ENCODE measurements around the gene COL20A1.
"Not testable (repeated sequence)": the region's sequence is repeated elsewhere in the genome, so short reads cannot be mapped to it uniquely, and the experiment has no call there.

COL20A1 gene

DNA sequence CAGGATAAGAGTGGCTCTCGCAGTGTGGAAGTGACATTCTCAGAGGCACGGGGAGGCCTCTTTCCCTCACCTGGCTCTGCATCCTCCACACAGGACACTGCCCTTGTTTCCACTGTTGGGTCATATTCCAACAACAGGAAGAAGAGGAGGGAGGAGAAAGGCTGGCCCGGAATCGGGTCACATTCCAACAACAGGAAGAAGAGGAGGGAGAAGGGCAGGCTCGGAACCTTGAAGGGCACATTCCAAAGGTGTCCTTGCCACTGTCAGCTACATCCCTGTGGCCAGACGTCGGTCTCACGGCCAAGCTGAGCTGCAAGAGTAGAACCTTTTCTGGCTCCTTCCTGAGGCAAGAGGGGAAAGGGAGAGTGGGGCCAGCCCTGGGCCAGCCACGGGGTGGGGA, 42.7 kb downstream of the COL20A1 start:
- DNase-seq, result no peak

DNA sequence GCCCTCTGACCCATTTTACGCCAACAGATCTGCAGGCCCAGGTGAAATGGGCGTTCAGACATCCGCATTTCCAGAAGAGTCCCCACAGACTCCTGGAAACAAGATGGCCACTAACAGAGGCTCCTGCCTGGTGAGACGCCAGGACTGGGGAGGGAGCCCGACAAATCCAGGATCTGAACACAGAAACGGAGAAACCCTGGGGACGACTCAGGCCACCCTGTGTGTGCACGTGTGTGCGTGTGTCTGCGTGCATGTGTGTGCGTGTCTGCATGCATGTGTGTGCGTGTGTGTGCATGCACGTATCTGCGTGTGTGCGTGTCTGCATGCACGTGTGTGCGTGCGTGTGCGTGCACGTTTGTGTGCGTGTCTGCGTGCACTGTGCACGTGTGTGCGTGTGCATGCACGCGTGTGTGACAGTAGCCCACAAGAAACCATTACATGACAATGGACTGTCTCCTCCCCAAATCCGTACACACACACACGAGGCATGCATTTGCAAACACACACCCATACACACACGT, 43.3 kb downstream of the COL20A1 start:
- DNase-seq, result no peak

DNA sequence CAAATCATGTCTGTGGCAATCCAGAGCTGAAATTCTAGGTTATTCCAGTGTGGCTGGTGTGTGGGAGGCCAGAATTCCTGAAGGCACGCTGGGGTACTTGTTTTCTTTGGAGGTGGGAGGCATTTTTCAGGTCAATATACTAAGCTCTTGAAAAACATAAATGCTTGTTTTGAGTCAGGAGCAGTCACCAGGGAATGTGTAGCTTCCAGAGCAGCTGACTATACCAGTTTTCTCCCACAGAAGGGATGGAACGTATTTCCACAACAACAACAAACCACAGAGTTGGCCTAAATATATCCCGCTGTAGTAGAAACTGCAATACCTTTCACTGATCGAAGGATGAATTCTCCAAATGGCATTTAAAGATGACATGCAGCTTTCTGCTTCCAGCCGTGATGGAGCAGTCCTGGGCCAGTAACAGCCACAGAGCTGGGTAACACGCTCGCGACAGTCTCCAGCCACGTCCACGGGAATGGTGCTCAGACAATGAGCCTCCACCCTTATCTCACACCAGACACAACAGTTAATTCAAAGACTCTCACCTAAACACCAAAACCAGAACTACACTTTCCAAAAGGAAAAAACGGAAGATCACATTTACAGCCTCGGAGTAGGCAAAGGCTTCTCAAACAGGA, 44.9 kb downstream of the COL20A1 start:
- DNase-seq, result no peak

DNA sequence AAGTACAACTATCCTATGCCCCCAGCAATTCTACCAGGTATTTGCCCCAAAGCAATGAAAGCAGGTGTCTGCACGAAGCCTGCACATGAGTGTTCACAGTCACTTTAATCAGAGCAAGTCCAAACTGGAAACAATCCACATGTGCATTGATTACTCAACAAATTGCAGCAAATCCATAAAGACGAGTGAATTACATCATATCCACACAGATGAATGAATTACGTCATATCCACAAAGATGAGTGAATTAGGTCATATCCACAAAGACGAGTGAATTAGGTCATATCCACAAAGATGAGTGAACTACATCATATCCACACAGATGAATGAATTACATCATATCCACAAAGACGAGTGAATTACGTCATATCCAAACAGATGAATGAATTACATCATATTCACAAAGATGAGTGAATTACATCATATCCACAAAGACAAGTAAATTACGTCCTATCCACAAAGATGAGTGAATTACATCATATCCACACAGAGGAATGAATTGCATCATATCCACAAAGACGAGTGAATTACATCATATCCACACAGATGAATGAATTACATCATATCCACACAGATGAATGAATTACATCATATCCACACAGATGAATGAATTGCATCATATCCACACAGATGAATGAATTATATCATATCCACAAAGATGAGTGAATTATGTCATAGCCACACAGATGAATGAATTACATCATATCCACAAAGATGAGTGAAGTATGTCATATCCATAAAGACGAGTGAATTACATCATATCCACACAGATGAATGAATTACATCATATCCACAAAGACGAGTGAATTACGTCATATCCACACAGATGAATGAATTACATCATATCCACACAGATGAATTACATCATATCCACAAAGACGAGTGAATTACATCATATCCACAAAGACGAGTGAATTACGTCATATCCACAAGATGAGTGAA, 46.4 kb downstream of the COL20A1 start:
- DNase-seq, result not testable (repeated sequence)

DNA sequence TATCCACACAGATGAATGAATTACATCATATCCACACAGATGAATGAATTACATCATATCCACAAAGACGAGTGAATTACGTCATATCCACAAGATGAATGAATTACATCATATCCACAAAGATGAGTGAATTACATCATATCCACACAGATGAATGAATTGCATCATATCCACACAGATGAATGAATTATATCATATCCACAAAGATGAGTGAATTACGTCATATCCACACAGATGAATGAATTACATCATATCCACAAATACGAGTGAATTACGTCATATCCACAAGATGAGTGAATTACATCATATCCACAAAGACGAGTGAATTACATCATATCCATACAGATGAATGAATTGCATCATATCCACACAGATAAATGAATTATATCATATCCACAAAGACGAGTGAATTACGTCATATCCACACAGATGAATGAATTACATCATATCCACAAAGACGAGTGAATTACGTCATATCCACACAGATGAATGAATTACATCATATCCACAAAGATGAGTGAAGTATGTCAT, 47.2 kb downstream of the COL20A1 start:
- DNase-seq, result peak; percentile 7

DNA sequence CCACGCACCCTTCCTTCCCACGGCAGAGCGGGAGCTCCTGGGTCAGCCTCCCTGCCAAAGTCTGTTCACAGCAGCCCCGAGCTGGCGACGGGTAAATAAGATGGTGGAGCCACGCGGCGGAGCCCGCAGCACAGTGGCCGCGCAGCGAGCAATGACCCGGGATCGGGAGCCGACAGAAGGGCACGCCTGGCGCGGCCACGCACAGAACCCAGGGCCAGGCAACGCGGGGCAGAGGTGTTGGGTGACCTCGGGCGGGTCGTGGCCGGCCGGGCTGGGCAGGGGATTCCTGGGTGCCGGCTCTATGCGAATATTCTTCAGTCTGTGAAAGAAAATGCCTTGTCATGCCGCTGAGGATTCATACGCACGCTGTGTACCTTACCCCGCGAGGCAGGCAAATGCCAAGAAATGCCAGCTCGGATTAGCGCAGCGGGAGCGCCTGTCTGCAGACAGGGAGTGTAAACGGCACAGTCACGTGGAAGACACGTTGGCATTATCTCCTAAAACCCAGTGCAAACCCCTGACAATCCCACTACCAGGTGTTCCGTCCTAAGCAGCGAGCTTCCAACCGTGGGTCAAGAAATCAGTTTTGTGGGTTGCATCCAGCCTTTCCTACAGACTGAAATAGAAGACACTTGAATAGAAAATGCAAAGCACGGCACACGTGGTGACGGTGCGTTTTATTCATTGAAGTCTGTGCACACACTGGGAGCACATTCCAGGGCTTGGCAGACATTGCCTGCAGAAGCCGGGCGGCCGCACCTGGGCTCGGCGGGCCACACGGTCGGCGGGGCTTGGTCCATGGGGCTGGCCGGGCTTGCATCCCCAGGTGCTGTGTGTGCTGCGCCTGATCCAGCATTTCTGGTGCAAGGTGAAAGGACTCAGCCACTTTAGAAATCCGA, 49.8 kb downstream of the COL20A1 start:
- DNase-seq, result no peak

DNA sequence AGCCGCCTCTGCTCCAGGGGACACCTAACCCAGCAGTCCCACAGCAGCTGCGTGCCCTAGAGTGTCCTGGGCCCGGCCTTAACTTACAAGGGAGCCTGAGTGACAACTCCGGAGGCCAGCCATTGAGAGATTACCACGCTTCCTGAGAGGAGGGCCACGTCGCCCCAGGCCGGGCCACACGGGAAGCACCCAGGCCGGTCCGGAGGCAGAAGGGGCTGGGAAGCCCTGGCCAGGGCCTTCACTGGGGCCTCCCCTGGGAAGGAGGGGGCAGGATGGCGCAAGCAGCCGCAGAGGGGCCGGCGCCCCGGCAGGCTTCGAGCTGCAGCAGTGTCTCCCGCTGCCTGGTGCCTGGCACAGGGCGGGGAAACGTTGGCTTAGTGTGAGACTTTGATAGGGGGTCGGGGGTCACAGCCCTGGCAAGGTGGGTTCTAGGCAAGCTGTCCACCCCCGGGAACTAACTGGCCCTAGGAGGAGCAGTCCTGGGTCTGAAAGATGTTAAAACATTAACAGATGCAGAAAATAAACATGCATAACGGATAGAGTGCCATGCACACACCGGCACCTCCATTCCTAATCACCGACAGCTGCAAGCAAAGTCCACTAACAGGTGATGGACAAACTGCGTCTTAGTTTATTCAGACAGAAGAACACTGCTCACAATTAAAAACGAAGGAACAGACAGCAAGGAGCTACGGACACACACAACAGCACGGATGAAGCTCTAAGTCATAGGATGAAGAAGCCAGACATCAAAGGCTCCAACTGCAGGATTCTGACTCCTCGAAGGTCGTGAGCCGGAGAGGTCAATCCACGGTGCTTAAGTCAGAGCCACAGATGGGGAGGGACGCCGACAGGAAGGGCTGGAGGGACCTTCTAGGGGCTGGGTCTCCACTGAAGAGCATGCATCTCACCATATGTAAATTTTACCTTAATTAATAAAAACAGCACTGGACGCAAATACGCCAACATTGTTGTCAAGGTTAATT, 50.8 kb downstream of the COL20A1 start:
- no peak for DNase-seq

DNA sequence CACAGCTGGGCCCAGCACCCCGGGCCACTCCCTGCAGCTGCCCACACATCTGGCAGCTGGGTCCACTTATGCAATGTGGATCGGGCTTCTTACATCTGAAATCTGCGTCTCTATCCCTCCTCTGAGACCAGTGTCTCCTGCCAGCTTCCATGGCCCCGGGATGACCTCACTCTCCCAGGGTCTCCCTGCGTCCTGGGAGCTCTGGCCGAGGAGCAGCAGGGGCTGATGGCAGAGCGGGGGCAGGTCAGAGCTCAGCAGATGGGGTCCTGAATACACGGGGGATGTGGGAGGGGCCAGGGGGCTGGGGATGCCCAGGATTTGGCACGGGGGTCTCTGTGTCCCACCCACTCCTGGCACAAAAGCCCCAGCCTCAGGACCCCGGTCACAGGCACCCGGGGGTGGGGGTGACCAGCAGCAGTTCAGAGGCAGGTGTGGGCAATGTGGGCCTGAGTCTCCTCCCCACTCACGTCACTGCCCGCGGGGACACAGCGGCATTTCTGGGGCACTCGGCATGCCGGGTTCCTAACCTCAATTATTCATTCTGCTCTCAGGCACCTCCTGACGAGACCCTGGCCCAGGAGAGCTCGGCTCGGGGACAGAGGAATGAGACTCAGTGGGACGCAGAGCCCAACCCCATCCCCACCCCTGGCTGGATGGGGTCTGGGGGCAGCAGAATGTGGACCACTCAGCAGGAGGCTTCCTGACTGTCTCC, 51.8 kb downstream of the COL20A1 start:
- DNase-seq, result no peak

DNA sequence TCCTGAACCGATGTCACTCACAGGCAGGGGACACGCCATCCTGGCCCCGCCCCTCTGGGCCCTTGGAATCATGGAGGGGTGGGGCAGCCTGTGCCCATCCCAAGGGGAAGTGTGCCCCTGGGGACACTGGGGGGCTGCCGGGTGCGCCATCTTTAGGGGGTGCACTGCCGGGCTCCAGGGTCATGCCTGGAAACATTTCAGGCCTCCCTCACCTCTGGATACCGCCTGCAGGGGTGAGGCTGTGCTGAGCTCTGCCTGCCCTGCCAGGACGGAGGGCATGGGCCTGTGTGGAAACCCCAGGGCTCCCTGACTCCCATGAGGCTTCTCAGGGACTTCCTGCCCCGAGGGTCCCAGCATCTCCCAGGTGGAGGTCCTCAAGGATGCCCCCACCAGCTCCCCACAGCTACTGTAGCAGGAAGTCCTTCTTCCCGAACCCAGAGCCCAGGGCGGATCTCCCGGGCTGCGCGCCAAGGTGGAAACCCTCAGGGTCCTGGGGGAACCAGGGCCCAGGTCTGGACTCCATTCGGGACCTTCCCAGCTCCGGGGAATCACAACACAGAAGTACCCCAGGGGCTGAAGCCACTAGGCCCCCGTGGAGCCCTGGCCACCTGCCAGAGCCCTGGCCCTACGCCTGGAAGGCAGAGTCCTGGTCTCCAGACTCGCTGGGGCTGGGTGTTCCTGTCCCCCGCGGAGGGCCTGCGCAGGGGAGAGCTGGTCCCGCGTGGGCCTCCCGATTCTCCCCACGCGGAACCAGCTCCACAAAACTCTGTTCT, 52.5 kb downstream of the COL20A1 start:
- DNase-seq, result no peak

DNA sequence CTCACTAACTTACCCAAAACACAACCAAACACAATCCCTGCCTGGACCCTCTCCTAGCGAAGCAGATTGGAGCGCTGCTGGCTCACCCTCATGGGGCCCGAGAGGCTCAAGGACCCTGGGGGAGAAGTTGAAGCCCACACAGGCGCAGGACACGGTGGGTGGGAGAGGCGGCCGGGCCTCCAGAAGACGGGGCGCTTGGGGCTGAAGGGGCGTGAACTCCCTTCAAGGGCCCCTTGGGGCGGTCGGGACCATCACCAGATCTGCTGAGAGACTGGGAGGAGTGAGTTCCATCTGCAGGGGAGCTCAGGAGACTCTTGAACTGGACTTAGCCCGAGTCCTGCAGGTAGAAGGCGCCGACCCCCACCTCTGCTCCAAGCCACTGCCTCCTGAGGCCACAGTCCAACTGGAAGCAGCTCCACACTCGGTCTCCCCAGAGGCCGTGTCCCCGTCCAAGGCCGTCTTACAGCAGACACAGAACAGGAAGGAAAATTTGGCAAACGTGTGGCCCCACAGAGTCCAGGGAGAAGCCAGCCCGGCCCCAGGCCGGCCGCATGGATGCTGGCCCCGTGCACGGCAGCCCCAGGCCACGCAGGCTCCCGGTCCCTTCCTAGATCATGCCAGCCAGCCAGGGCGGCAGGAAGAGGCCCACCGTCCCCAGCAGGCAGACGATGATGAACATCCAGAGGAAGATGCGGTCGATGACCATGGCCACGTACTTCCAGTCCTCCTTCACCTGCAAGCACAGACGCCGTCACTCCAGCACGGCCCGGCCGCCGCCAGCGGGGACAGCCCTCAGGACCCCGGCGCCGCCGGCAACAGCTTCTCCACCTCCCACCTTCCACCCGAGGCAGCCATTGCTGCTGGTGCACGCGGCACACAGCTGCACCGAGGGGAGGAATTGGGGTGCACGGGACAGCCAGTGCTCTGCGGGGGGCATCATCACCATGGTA, 53.4 kb downstream of the COL20A1 start:
- DNase-seq, result no peak

DNA sequence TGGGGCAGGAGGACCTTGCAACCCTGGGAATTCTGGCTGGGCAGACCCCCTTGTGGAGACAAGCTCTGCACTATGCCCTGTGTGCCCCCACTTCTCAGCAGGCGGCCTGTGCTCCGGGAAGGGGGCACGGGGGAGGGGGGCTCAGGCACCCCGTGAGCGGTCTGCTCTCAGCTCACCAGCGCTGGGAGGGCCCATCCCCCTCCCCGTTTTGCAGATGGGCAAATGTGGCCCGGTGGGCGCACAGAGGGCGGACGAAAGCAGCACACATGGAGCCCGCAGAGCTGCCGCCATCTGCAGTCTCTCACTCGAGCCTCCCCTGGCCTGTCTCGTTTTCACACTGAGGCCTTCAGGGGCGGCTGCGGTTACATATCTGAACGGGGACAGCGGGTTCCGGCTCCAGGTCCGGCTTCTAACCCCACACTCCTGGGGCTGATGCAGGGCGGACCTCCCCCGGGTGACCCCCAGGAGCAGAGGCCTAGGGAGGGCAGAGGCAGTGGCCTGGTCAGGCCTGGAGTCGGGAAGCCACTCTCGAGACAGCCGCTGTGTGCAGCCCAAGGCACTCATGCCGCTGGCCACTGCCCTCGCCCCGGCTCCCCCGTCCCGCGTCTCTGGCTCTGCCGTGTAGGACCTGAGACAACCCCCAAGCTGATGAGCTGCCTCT, 54.2 kb downstream of the COL20A1 start:
- DNase-seq, result no peak

DNA sequence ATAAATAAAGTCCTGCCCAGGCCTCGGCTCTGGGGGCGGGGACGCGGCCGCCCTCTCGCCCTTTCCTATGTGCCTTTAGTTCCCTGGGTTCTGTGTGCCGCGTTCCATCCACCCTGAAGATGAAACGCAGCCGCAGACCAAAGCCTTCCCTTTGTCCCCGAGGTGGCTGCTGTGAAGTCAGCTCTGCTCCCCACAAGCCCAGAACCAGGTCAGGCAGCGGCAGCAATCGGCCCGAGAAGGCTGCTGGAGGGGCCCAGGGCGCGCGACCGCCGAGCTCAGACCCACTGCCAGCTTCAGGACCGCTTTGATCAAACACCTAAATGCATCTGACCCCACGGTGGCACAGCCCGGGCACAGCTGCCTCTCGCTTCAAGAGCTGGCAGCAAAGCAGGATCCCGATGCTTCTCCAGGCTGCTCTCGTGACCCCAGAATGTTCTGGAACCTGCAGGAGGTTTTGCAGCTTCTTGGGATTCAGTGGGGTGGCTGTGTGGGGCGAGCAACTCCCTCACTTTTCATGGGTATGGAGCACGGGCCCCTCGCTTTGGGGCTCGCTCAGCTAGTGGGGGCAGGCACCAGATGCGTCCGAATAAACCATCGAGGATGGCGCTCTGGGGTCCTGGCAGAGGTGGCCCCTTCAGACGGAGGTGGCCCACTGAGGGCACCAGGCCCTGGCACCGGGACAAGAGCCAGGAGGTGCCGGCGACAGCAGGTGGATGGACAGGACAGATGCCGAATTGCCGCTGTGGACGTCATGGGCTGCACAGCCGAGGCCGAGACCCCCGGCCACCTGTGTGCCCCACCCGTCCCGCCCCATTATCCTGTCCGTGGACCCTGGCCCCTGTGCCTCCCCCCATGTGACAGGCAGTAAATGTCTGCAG, 55.2 kb downstream of the COL20A1 start:
- DNase-seq, result no peak

DNA sequence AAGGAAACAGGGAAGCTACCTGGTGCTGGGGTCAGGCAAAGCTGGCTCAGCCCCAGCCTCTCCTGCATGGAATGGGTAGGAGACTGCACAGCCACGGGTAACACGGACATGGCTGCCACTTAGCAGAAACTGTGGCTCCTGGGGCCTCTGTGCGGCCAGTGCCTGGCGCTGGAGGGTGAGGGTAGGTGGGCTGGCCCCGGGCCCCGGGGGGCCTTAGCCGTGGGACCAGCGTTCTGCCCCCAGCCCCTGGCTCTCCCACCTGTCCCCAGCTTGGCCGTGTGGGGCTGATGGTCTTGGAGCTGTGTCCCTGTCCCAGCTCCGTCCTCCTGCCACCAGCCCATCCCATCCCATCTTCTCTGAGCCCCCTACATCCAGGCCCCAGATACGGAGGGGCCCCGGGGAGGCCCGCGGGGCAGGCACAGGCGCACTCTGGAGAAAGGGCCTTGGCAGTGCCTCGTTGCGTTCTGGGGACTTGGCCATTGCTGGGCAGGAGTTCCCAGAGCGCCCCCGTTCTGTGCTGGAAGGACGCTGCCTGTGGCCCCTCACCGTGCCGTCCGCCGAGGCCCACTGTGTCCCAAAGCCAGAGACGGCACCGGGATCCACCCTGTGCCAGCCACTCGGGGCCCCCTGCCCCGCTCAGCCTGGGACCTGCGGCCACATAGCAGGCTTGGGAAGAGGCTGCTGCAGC, 56.0 kb downstream of the COL20A1 start:
- no peak for DNase-seq

DNA sequence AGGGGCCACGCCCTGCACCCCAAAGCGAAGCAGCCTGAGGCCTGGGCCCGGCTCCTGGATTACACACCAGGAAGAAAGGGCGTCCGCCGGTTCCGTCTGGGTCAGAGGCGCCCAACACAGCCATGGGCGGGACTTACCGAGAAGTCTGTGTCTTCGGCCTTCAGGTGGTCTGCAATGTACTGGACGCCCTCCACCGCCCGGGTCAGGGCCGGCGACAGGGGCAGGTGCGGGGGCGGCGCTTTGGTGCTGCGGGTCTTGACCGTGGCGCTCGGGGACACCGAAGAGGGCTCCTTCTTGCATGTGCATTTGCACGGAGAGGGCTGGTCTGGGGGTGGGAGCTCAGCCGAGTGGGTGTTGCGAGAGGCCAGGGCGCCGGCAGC, 56.5 kb downstream of the COL20A1 start:
- DNase-seq, result no peak

DNA sequence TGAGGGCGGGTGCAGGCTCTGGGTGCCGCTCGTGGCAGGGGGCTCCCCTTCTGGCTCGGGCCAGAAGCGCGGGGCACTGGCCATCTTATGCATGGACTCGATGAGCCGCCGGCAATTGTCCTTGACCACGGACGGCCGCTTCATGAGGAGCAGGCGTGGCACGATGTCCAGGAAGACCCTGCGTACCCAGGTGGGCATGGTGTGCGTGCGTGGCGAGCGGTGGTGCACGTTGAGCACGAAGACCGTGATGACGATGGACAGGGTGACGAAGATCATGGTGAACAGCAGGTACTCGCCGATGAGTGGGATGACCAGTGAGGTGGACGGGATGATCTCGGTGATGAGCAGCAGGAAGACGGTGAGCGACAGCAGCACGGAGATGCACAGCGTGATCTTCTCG, 57.2 kb downstream of the COL20A1 start:
- no peak for DNase-seq

DNA sequence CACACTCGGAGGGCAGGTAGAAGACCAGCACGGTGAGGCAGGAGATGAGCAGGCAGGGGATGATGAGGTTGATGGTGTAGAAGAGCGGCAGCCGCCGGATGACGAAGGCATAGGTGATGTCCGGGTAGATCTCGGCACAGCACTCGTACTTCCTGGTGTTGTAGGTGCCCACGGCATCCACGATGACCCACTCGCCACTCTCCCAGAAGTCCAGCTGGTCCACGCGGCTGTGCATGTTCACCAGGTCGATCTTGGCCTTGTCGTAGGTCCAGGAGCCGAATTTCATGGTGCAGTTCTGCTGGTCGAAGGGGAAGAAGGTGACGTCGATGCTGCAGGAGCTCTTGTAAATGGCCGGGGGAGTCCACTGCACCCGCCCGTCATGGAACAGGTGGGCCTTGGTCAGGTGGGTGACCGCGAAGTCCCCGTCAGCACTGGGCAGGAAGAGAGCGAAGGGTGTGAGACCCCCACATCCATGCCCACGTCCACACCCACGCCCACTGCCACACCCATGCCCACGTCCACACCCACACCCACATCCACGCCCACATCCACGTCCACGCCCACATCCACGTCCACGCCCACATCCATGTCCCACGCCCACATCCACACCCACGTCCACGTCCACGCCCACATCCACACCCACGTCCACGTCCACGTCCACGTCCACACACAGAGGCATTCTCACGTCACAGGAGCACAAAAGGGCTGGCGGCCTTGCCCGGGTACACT, 57.8 kb downstream of the COL20A1 start:
- no peak for DNase-seq

All from suppressor macrophage treated with lipopolysaccharide for 4 hours (primary cell).